HG02840 (cell line): ENCODE results near the gene COL15A1.

Experiments
- ATAC-seq: cut with Tn5 transposase; IDR thresholded peaks from one replicate; pipeline ENCODE4 v1.9.1; 2021; ENCODE audit warnings: mild to moderate bottlenecking, moderate library complexity, moderate number of reproducible peaks; ENCODE audit not compliant: unreplicated experiment, low FRiP score

Gene COL15A1

DNA sequence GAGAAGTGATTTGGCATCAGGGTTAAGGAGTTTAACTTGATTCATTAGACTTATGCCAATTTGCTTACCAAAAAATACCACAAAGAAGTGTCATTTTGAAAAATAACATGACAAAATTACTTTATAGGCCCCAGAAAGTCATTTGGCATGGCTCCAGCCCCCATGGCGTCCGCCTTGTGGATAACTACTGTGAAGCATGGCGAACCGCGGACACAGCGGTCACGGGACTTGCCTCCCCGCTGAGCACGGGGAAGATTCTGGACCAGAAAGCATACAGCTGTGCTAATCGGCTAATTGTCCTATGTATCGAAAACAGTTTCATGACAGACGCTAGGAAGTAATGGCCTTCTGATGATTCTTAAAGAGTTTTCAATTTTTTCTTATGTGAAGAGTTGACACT, 125.8 kb downstream of the COL15A1 start:
- no peak for ATAC-seq

DNA sequence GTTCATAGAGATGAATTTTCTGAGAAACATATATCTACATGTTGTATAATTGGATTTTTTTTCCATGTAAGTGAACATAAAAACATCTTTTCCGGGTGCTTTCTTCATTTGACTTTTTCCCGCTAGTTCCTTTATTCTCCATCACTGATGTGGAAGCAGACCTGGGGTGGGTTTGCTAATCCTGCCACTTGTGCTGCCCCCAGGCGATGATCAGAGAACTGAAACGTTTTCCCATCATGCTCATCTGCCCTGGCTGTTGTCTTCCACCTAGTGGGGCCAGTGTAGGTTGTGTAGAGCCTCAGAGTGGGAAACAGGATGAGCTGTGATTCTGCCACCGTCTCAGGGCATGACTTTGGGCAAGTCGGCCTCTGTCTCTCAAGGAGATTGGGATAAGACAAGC, 127.0 kb downstream of the COL15A1 start:
- ATAC-seq, result no peak

DNA sequence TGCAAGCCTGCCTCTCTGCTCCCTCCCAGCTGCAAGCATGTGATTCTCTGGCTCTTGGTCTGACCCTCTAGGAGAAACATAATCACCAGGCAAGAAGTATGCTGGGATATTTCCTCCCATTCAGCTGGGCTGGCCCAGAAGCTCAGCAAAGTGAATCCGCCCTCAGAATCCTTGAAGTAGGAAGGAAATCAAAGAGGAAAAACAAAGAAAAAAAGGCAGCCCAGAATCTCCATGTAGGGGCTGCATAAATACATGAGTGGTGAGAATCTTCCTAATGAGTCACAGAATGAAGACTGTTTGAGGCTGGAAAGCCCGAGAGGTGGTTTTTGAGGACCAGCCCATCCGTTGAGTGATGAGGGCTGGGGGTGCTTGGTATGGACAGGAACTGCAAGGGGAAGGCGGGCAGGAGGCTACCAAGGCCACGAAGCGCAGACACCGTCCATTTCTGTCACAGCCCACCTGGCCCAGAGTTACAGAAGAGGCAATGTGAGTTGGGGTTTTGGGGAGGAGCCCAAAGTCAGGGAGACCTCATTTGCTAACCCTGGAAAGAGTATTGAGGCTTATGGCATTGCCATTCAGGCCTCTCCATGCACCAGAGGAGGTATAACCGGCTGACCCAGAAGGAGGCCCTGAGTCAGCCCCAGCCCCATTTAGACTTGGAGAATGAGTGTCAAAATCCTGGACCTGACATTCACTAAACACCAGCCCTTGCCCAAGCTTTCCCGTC, 127.8 kb downstream of the COL15A1 start:
- ATAC-seq, result no peak

DNA sequence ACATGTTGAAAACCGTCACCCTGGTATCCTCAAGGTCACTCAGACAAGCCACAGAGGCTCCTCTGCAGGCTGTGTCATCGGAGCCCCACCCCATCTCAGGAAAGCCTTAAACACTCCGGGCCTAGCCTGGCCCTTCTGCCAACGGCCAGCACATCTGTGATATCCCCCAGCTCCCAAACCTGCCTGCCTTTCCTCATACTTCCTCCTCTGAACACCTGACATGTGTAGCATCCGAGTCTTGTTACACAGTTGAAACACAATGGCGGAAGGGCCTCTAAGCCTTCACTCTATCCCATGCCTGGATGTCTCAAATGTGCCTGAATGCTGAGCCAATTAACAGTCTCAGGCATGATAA, 128.3 kb downstream of the COL15A1 start:
- no peak for ATAC-seq

DNA sequence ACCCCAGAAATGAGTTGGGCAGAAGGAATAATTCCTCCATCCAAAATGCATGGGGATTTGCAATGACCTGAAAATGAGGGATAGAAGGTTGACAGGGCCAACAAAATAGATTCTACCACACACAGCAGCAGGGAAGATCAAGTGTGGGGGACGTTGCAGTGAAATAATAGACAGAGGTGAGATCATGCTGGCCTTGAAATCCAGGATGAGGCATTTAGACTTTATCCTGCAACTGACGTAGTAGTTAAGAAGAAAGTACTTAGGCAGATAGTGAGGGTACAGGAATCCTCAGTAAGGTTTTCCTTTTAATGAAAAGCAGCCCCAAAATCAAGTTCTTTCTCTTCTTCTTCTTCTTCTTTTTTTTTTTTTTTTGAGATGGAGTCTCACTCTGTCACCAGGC, 129.6 kb downstream of the COL15A1 start:
- no peak for ATAC-seq

DNA sequence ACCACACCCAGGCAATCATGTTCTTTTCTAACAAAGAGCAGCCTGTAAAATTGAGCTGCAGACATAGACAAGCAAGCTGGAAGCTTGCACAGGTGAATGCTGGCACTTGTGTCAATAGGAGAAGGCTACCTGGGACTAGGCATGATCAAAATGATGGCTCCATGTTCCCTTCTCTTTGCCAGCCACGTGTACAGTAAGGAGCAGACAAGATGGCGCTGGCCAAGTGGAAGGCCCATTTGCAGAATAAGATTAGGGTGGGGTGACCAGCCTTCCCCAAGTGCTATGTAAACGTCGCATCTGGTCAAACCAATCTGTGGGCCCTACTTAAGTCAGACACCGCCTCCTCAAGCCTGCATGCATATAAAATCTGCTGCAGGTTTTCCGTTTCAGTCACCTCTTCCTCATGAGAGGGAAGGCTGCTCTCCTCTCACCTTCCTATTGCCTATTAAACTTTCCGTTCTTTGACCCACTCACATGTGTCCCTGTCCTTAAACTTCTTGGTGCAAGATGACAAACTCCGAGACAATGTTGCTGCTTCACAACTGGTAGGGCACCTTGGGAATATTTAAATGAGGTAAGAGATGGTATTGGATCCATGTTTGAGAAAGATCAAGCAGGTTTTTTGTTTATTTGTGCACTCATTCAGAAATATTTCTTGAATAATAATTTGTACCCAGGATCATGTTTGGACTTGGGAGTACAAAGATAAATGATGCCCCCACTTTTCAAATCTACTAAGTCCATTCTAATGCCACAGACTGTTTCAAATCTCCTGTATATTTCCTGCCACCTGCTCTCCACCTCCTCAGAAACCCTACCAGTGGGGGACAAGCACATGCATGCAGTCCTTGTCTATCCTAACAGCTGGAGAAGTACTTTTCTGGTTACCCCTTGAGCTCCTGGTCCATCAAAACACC, 130.5 kb downstream of the COL15A1 start:
- no peak for ATAC-seq

DNA sequence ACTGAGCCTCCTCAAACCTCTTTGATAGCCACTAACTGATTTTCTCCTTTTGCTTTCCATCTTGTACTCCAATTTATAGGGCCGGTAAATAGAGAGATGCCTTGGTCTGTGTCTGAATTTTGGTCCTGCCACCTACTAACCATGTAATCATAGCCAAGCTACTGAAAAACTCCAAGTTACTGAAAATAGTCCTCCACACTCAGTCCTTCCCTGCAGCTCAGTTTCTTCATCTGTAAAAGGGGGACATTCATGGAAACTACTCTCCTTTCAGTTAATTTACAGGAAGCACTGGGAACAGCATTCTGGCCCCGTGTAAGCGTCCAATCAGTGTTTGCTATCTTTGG, 131.2 kb downstream of the COL15A1 start:
- no peak for ATAC-seq

DNA sequence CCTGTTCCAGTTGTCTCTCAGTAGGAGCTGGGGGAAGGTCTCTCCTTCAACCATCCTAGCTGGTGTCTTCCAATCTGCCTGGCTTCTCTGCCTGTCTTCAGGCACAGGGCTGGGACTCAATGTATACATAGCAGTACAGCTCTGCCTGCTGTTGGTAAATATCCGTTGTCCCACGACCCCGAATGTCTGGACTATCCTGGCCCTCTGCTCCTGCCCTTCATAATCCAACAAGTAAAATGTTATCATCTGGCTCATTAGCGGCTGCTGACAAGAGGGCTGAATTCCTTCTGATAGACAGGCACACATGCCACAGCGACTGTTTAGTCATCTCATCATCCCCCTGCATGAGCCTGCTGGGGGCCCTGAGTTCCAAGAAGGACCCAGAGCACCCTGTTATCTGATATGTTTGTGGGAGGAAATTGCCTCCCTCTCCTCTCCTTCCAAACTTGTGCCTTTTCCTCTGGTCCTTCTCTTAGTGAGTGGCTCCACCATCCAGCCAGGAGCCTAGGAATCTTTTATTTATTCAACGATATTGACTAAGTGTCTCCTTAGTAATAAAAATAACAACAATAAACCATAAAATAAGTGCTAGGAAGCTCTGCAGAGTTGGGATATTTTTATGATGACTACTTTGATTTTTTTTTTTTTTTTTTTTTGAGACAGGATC, 131.7 kb downstream of the COL15A1 start:
- no peak for ATAC-seq

DNA sequence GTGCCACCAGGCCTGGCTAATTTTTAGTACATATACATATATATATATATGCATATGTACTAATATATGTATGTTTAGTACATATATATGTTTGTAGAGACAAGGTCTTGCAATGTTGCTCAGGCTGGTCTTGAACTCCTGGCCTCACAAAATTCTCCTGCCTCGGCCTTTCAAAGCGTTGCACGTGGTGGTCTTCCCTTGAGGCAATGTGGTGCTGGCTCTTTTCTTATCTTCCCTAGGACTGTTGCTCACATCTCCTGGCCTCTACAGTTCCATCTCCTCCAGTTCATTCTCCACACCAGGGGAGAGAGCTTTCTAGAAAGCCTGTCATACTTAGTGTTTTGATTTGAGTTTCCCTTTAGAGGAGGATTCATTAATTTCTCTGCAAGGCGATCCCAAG, 132.3 kb downstream of the COL15A1 start:
- ATAC-seq, result no peak

DNA sequence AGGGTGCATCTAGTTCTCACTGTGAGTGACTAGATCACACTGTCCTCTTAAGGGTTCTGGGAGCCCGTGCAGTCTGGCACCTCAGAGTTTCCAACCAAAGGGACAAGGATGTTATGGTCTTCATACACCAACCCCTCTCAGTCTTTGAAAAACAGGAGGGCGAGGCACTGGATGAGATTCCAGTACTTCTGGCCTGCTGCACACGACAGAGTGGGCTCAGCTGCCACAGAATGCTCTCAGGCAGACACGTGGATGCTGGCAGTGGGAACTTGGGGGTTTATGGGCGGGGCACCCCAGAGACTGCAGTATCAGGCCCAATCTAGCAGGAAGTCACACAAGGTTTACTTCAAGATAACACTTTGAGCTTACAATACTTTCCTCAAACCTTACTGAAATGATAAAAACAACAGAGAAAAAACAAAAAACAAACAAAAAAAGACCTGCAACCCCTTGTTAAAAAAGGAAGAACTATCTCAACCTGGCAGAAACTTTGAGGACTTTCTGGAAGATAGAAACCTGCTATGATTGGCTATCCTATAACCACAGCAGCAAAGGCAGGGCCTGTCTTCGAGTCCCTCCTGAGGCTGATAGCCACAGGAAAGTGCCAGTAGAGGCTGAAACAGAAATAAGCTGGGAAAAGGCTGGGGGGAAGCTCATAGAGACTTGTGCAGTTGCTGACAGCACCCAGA, 132.9 kb downstream of the COL15A1 start:
- no peak for ATAC-seq

DNA sequence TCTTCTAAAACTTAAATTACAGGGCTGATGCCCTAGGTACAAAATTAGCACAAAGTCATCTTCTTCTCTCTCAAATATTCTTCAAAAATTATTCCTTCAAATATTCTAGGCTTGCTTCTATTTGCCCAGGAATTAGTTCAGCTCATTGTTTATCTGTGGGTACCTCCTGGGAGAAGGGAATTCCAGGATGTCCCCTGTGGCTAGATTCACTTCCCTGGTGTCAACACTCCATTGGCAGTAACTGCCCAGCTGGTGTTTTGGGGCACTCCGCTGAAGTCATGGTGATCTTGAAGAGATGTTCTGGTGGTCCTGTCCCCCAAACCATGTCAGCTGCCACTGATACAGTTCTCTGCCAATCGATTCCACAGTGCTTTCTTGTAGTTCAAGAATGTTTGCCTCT, 135.0 kb downstream of the COL15A1 start:
- no peak for ATAC-seq

DNA sequence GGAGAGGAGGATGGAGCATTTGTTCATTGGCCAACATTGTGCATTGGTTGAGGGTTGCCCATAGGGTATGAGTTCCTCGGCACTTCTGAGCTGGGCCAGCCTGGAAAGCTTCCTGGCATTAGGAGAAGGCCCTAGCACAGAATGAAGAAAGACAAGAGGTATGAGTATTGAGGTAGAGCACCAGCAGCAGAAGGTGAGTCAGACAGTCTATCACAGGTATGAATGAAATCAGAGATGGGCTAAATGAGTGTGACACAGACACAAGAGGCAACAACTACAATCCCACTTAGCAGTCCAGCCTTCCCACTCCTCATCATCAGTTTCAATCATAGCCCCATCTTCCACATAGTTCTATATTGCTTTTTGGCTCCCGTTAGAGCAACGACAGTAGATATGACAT, 135.8 kb downstream of the COL15A1 start:
- no peak for ATAC-seq

DNA sequence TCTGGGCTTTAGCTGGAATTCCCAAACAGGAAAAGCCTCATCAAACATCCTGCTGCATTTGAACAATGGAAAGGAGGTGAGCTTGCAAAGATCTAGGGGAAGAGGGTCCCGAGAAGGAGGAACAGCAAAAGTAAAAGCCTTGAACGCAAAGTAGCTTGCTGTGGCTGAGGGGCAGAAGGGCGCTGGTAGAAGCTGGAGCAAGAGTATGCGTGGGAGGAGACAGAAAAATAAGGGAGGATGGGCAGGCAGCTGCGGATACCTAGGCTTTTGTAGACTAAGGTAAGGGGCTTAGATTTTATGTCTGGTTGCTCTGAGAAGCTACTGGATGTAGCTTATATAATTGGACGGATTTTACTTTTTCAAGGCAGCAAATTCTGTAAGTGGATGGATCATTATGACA, 139.3 kb downstream of the COL15A1 start:
- no peak for ATAC-seq

DNA sequence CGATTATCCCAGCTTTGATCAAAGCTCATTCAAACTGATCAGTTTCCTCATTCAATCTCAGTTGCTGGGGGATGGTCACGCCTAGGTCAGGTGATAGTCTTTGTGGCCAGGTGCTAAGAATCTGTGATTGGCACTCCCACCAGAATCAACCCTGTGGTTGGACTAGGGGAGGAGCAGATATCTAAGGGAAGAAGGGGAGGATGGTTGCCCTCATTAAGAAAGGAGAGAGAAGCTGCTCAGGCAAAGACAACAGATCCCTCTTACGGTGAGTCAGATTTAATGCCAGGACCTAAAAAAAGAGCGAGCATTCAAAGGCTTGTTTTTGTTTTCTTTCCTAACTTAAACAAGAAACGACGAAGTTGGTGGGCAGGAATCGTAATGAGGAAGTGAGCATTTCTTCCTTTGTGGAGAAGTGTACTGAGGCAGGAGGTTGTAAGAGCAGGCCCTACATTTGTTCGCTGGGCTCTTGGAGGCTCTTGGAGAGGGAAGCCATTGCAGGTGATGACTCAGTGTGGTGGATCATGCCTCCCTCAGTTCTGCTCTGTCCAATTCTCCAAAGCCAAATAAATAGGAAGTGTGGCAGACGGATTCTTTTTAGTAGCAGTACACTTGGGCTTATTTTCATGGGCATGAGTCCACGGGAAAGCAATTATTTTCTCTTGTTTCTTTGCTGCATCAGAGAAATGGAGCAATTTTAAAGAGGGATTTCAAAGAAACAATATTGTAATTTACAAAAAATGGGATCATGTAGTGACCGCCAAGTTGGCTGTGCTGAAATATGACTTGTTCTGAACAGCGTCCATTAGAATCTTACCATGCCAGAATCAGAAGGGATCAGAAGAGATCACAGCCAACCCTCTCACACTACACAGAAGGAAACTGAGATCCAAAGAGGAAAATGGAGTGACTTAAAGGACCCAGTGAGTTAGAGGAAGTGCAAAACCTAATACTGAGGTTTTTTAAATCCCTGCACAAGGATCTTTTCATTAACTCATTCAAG, 142.5 kb downstream of the COL15A1 start:
- no peak for ATAC-seq

DNA sequence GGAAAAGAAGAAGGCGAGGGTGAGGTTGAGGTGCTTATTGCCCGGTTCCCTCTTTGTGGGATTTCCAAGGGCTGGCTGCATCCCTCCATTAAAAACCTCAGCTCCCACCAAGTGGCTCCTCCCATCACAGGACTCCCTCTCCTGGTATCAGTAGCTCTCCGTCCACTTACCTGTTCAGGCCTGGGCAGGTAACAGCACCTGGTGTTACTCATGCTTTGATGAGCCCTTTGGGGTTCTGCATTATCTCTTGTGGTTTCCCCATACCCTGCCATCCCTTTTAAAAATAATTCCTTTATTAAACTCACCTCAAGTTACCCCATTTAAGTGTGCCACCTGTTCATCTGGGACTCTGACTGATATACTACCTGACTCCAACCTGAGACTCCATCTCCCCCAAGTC, 143.8 kb downstream of the COL15A1 start:
- no peak for ATAC-seq

DNA sequence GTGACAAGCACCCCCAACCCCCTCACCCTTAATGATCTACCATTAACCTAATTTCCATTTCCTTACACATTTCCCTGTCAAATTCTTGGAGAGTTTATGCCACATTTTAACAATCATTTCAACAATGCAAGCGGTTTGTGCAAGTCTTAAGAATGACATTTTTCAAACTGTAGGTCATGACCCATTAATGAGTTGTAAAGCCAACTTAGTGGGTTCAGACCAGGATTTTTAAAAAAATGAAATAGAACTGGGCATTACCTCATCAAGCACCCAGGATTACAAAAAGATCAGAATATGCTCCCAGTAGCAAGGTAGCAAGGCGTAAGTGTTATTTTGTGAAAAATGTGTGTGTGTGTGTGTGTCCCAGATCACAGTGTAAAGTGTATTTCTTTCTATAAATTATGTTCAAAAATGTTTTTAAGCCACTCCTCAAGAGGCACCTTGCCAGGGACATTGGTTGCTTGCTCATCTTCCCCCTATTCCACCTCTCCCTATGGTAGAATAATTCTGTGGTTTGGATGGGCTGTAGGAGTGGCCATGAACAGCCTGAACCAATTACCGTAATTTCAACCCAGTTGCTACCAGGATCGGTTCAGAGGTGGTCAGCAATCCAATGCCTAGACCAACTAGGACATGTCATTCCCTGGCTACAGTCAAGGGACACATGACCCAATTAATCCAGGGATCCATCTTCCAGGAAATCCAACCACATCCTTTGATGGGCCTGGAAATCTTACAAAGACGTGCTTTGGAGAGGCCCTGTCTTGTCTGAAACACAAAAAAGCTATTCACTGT, 146.8 kb downstream of the COL15A1 start:
- ATAC-seq, result no peak

DNA sequence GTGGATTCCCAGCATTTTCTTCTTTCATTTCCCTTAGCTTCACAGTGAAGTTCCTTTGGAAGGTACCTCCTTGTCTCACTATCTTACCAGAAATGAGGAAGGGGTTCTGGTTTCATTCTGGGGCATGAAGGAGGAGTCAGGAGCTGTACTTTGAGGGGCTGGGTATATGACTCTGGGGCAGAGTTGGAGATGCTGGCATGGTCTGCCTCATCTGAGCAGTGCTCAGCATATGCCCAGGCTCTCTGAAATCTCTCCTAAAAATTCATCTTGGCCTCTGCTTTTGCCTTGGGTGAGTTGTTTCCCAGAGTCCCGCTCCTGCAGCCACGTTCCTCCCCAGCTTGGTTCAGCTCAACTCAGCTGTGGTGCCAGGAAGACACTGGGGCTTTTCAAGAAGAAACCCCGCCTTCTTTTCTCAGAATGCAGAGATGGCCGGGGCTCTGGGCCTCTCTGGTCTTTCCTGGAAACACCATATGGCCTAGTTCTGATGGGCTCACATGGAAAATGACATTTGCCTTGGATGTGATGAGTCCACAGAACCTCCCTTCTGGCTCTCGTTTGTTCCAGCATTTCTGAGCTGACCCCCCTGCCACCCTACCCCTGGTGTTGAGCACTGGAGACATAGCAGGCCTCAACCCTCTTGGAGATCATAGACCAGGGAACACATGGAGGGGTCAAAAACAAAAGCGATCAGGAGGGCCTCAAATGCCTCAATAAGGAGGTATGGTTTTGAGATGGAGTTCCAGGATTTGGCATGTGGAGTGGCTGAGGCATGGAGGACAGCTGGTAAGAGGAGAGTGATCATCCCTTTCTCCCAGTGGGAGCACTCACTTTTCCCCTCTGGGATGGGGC, 149.2 kb downstream of the COL15A1 start:
- ATAC-seq, result no peak

DNA sequence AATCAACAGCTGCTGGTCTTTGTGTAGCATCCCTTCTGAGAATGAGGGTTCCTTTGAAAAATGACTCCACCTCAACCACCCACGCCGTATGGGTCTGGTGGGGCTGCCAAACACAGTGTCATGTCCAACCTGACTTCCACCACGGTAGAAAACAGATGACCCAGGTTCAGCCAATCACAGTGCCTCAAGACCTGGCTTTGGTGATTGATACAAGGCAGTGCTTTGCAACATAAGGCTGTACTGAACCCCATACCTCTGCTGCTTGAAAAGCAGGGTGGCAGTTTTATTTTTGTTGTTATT, 149.7 kb downstream of the COL15A1 start:
- ATAC-seq, result no peak
